NCI-H460 (cell line): ENCODE data around the gene NAV2. TPM values are rescaled to one million over a fixed set of nuclear protein-coding genes. Genes with fewer than 3 reads are reported as not detected.

Source experiments
- DNase-seq: peaks from one replicate; pipeline ENCODE4 v3.0.0-alpha.2; 2016; ENCODE audit warnings: low read depth; ENCODE audit errors: extremely low read depth
- total RNA-seq: library from RNA; depleted of rRNA; stranded (reverse); fragments of >200 nt; shearing (Covaris generic); gene quantifications from 2 replicates; pipeline ENCODE4 v1.2.3, GENCODE V29; 2014

NAV2 gene
- total RNA-seq, 1 experiment from 2014 or later = 15.6 TPM

DNA sequence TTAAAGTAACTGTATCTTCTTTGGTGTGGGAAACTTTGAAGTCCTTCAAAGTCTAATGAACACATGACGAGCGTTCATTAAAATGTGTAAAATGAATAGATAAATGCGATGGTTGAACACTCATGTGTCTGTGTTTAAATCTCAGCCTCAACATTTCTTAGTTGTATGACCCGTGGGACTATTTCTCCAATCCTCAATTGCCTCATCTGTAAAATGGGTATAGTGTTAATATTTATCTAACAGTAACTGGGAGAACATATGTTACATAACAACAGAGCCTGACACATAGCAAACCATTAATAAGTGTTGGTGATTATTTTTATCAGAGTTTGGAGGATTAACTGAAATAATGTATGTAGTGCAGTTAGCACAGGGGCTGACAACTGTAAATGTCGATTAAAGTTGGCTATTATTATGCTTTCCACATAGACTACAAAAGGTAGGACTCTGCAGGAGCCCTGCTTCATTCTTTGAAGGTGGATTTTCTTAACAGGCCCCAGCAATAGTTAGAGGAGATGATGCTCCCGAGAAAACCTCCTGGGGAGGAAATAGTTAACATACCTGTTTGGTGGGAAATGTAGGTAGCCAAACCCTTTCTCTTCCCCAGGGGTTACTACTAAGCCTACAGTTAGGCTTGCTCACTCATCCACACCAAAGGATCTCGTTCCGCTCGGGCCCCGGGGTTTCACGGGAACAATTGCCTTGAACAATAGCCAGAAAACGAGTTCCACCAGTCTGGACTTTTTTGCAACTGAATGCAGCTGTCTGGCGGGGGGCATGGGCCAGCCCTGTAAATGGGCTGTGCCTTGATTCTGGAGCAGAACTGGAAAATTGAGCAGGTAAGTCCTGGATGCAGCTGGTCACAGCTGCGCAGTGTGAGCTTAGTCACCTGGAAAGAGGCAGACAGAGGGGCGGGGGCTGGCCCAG, 314.3 kb downstream of the NAV2 start:
- no peak for DNase-seq

DNA sequence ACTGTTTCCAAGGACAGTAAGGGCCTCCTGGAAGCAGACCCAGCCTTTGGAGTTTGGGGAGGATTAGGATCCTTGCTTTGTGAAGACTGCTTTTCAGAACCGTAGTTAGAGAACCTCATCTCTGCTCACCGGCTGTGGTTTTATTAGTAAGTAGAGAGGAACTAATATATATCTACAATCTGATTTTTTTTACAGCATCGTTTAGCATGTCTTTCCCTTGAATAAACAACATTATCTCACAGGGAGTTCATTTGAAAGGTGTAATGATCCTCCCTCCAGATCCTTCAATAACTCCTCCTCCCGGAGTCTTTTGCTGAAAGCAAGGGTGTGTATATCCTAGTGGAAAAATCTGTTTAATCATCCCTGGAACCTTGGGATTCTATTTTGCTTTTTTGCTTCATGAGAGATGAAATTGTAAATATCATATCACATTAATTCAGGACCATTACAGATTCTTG, 314.9 kb downstream of the NAV2 start:
- no peak for DNase-seq

DNA sequence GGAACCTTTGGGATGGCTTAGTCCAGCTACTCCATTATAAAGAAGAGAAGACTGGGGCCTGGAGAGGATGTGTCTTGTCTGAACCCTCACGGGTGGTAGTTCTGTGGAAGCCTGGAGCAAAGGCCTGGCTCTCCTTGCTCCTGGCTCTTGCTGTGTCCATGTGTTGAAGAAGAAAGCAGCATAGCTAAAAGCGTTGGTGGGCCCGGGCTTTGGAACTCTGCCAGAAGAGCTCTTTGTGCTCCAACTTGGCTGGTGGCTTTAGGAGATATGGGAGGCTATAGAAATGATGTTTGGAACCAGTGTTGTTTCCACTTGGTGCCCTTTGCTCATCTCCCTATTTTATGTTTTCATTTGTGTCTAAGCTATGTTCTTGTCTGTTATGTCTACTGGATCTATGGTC, 316.6 kb downstream of the NAV2 start:
- DNase-seq = no peak

DNA sequence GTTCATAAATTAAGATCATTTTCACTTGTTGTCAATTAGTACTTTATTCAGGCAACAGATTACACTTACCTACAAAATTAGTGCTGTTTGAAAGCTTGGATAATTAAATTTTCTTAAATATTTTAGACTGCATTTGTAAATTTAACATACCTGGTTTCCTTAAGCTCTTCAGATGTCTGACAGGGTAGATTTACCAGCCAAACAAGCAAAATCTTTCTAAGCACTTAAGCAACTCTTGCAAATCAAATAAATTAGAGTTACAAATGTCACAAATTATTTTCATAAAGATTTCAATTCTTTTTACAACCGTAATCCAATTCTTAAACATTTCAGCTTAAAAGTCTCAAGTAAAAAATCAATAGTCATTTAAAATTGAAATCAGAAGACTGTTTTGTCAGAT, 317.8 kb downstream of the NAV2 start:
- DNase-seq = no peak

DNA sequence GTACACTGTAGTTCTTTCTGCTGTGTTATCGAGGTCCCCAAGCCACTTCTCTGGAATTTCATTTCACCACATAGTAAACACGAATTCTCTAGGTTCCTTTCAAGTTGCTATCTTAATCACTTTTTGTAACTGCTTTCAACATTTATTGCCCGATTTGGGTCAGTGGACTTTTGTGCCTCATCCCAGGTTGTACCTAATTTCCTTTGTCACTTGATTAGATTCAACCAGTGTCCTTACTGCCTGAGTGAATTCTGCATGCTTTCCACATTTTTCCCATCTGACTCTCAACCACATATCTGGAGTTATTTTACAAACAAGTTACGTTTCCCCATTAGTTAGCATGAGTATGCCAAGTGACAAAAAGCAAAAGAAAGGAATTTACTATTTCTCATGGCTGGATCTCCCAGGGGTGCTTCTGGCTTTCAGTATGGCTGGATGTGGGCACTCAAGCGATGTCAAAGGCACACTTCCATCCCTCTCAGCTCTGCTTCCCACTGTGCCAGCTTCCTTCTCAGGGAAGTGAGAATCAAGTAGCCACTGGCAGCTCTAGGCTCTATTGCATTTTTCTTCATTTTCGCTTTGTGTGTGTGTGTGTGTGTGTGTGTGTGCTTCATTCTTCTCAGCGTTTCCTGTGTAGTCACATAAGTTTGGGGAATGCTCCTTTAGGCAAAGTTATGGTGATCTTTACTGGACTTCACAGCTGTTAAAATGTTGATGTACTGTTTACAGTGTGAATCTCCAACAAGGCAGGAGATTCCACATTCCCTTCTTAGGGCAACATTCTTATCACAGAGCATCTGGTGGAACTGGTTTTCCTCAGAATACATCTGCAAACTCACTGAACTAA, 318.7 kb downstream of the NAV2 start:
- no peak for DNase-seq

DNA sequence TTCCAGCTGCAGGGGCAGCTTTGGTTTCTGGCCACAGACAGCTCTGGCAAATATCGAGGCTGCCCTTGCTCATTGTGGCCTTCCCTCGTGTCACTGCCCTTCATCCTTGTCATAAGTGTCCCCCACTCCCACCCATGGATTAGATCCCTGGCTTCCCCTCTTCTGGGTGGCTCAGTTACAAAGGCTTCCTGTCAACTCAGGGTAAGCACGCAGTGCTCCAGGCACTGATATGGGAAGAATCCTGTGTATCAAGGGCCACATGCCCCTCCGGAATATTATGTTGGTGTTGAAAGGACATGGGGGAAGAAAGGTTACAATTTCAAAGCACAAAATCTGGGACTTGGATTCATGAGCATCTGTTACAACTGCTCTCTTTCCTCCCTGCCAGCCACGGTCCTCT, 319.5 kb downstream of the NAV2 start:
- no peak for DNase-seq

DNA sequence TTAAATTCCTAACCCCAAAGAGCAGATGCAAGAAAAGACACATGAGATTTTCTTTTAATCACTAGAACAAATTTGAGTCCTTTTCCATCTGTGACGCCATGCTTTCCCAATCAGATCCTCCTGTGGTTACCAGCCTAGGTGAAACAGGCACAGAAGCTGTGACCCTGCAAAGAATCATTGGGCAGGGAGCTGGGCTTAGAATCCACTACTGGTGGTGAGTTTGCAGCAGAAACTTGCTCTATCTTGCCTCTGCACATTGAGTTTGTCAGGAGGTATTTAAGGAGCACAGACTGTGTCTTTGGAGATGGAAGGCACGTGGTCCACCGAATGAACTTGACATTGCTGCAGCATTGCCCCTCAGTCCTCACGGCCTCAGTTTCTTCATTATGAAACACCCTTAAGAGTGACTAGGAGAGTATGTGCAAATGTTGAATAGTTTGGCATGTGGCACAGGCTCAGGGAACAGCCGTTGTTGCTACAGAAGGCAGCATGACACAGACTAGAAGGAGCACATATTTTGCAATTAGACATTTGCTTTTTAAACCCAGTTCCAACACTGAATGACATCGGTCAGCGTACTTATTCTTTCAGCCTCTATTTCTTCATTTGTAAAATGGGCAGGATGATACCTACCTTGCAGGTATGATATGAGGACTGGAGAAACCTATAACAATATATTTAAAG, 320.1 kb downstream of the NAV2 start:
- no peak for DNase-seq

DNA sequence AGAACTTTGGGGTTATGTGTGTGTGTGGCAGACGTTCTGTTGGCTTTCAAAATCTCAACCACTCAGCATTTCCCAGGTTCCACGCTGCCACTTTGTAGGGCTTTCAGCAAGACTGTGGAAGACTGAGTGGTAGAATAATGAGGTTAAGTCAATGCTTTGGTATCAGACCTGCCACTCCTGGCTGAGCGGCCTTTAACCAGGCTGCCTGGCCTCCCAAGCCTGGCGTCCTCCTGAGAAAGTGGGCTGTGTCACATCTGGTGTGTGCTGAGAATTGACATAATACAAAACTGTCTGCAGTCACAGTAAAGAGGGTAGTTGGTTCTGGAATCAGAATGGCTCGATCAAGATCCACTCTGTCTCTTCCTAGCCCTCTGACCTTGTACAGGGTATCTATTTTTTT, 321.2 kb downstream of the NAV2 start:
- no peak for DNase-seq

DNA sequence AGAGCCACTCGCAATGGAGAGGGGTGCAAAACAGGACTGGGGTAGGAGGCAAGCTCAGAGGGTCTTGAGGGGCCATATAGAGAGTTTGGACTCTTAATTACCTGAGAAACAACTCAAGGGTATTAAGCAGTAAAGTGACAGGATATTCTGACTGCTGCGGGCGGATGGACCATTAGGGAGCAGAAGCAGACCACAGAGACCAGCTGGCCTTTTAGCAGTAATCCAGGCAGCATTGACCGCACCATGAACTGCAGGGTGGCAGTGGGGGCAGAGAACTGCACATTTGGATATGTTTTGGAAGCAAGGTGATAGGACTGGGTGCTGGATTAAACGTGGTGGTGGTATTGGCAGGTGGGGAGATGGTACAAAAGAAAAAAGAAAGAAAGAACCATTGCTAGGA, 322.3 kb downstream of the NAV2 start:
- DNase-seq = no peak

DNA sequence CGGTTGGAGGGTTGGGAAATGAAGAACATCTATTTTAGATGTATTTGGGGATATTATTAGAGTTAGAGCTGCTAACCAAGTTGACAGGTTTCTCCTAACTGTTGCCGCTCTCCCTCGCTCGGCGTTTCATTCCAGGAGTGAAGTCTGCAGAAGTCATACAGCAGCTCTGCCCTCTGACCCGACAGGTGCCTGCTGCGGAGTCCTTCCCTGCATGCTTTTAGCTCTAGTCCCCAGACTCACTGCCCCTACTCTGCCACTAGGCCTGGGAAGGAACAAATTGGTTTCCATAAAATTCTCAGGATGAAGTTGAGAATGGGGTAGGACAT, 322.7 kb downstream of the NAV2 start:
- no peak for DNase-seq

DNA sequence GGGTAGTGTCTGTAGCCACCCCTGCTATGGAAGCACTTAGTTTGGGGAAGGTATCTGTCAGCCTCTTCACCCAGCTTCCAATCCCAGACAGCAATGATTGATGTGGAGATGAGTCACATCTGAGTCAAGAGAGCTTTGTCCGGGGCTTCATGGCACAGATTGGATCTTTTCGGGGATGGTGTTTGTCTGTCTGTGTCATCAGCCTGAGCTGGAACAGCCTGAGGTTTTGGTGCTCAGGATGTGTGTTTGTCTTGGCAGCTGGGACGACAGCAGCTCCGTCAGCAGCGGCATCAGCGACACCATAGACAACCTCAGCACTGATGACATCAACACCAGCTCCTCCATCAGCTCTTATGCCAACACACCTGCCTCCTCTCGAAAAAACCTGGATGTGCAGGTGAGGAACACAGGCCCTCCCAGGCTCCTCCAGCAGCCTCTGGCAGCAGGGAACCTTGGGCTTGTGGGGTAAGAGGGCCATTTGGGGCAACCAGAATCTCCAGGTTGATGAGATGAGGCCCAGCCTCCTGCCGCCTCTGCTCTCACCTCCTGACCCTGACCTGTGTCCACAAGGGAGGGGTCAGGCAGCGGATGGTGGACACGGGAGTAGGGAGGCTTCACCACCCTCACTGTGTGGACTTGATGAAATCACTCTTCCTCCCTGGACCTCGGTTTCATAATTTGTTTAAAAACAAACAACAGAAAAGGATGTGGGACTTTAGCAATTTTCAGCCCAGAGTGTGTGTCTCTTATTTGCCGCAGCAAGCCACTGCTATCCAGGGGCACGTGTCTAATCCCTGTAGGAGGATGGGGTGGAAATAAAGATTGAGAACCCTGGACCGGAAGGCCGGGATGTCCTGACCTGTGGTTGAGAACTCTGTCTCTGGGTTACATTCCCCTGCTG, 323.3 kb downstream of the NAV2 start:
- peak; percentile 87 for DNase-seq

DNA sequence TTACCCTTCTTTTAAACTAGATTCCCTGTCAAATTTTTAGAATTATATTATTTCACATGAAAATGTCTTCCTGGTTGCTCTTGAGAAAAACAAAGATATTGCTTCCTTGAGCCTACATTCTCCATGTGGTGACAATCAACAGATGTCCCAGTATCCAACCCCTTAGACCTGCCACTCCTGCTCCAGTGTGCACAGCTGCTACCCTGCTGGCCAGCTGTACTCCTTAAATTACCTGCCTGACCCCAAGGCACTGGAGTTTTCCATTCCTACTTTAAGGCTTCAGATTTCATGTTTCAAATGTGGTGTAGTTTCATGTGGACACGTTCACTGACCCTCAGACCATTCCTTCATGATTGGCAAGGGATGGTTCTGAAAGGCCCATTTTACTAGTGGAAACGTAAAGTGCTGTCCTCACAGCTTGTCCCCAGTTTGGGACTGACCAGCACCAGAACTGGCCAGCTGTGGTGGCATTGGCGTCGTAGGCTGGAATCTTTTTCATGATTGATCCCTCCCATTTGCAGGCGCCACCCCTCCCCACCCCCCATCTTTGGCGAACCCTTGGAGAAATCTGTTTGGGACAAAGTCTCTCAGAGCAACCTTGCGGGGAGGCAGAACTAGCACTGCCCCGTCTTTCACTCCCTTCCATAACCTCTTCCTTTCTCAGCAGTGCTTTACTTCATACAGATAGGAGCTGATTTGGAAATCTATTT, 324.1 kb downstream of the NAV2 start:
- no peak for DNase-seq

DNA sequence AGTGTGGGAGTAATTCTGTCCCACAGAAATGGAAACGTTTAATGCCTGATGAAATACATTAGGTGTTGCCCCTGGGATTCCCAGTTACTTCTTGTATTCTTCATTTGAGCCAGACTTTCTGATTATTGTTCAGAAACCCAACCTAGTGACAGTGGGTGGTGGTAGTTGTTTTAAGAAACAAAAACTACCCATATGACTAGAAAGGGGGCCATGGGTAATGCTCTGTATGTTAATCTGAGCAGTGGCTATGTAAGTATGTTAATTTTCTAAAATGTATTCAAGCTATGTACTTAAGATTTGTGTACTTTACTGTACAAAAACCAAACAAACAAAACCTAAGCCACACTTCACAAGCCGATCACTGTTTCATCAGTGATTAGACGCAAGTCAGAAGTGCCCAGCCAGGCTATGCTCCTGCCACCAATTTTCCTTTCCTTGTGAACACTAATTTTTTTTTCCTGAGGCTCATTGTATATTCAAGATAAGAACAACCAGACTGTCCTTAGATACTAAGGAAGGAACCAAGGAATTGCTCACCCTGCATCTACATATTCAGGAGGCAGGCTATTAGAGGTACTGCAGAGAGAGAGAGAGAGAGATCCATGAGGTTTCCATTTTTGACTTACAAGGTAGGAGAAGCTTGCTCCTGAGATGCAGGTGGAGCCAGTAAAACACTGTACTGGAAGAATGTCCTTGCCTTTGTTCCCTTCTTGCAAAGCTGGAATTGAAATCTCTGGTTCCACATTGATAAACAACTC, 324.9 kb downstream of the NAV2 start:
- no peak for DNase-seq

DNA sequence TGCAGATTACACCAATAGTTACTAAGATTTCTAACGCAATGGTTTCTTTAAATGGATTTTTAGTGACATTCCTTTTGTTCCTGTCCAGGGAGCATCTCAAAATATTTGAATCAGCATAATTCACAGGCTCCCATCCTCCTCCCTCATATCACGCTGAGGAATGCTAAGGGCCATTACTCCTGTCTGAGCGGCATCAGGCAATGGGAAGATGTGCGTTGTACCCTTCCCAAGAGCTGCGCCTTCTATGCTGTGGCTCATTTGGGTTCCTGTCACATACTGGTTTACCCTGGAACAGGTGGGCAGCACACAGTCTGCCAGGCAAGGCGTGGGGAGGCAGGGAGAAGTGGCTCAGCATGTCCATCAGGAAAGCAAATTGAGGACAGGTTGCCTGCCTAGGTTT, 325.8 kb downstream of the NAV2 start:
- no peak for DNase-seq

DNA sequence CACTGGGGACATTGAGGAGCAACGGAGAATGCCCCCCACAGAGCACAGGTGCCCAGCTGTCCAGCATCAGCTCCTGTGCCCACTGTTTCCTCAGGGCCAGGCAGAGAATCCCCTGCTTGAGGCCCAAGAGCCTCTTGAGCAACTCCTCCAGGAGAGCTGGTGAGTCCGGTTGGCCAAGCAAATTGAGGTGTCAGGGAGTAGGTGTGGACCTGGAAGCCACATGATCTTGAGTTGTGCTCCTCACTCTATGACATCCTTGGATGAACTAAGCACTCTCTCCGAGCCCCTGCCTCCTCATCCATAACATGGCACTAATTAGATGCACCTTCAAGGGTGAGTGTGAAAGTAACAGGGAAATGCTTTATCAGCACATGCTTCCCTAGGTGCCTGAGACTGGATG, 326.3 kb downstream of the NAV2 start:
- DNase-seq = no peak

DNA sequence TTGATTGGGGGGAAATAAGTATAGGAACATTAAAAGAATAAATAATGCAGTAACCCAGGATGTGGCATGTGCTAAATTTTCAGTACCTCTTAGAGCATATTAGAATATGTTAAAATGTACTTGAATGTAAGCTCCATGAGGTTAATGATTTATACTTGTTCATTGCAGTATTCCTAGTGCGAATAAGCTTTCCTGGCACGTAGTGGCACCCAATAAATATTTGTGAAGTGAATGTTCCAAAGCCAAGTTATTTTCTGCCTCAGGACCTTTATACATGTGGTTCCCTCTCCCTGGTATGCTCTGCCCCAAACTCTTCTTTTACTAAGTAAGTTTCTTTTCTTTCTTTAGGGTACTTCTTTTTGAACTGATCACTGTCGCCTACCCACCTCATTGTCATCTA, 328.9 kb downstream of the NAV2 start:
- no peak for DNase-seq

DNA sequence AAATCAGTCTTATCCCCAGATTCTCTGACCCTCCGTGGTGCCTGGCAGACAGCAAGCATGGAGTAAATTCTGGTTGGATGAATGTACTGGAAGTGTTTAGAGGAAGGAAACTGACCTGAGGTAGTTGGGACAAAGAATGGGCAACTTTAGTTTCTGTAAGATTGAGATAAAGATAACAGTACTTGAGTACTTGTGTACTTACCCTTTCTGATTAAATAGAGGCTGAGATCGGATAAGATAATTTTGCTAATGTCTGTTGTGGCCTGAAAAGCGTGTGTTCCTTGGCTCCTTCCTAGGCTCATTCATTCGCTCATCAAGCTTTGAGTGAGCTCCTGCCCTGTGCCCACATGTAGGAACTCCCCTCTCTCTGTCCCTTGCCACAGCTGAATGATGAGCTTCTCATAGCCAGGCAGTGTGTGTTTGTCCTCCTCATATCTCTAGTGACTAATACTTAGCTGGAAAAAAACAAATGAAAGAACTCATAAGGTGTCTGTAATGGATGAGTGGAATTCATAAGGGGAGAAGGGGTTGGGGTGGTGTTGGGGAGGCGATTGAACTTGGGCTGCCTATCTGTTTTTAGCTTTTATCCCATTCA, 329.5 kb downstream of the NAV2 start:
- DNase-seq = no peak

DNA sequence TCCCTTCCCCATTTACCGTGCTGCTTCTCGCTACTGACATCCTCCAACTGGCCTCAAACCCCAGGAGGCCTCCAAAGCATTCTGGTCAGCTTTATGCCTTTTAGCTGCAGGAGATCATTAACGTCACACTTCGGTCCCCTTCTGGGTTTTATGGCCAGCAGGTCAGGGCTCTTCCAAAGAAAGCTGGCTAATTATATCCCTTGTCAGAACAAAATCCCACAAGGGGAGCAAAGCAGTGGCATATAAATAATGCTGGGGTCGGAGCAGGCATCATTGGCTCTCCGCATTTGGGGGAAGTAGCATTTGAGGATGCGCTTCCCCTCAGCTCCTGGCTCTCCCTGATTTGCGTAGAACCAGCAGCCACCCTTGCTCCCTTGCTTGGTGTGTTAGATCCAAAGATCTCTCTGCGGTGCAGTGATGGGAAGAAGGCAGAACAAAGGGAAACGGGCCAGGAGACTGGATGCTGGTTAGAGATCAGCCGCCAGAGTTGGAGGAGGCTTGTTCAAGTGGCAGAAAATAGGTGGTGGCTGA, 330.2 kb downstream of the NAV2 start:
- DNase-seq = no peak
